Lower leg skin (tissue), 3 donors: Measurements from ENCODE around the gene REEP6.

Source experiments
- POLR2A ChIP-seq, 2 donors: fragments of 450-650 bp; IDR thresholded peaks; one replicate each; pipeline ENCODE4 v1.6.1; 2016 to 2017; ENCODE audit warnings: antibody characterized with exemption in 2 of 2, mild to moderate bottlenecking in 1 of 2, moderate library complexity in 1 of 2
- TF ChIP-seq, protein P1 (sequence below), 3 donors: fragments of 450-650 bp; IDR thresholded peaks; one replicate each; pipeline ENCODE4 v1.5.1; 2016; ENCODE audit warnings: antibody characterized with exemption in 3 of 3, mild to moderate bottlenecking in 3 of 3, moderate library complexity in 2 of 3

DNA sequence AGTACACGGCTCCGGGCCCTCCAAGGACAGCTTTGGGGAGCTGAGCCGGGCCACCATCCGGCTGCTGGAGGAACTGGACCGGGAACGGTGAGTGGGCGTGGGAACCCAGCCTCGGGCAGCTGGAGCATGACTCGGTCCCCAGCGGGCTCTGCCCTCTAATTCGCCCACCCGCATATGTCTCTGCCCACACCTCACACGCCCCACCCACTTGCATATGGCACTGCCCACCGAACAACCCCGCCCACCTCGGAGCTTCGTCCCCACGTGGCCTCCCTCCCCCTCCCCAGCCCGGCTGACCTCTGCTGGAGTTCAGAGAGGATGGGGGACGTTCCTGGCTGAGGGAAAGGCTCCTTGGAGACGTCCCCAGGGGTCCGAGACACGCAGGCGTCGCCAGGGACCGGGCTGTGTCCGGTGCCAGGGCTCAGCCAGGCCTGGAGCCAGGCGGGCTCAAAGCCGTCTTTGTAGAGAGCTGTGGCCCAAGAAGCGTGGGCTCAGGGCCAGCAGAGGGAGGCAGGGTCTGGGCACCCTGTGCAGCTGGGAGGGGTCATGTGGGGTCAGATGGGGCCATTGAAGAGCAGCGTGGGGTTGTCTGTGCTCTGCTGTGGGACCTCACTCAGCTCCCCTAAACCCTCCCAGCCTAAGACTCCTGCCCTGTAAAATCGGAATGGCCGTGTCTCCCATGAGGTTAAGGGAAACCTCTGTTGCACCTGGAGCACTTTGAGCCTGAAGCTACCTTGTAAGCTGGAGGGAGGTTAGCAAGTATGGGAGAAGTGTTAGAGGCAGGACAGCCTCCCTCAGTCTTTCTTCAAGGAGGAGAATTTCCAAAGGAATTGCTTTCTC is 37.2 kb upstream of the REEP6 start:
- TF ChIP-seq, protein P1, sequence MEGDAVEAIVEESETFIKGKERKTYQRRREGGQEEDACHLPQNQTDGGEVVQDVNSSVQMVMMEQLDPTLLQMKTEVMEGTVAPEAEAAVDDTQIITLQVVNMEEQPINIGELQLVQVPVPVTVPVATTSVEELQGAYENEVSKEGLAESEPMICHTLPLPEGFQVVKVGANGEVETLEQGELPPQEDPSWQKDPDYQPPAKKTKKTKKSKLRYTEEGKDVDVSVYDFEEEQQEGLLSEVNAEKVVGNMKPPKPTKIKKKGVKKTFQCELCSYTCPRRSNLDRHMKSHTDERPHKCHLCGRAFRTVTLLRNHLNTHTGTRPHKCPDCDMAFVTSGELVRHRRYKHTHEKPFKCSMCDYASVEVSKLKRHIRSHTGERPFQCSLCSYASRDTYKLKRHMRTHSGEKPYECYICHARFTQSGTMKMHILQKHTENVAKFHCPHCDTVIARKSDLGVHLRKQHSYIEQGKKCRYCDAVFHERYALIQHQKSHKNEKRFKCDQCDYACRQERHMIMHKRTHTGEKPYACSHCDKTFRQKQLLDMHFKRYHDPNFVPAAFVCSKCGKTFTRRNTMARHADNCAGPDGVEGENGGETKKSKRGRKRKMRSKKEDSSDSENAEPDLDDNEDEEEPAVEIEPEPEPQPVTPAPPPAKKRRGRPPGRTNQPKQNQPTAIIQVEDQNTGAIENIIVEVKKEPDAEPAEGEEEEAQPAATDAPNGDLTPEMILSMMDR (IDR thresholded peaks at IDR 0.05): no peak
- TF ChIP-seq POLR2A (IDR thresholded peaks at IDR 0.05): no peak
